DMS 273 treated with DMSO at 0.1 percent for 48 hours (cell line): ENCODE measurements around the gene LAMA5.

Source experiments
- DNase-seq: peaks from one replicate; lab custom pipeline; 2025; lab: John Stamatoyannopoulos, UW

The LAMA5 gene

GRCh38 chr20:62326559-62326958, 40.6 kb downstream of the LAMA5 start:
- no peak for DNase-seq

- no peak for DNase-seq
Measured at GRCh38 chr20:62325172-62325905, 41.8 kb downstream of the LAMA5 start.

- no peak for DNase-seq
Measured at GRCh38 chr20:62323980-62324906, 42.9 kb downstream of the LAMA5 start.

GRCh38 chr20:62323146-62323979, 43.7 kb downstream of the LAMA5 start:
- no peak for DNase-seq

GRCh38 chr20:62322492-62323041, 44.5 kb downstream of the LAMA5 start:
- DNase-seq = no peak

GRCh38 chr20:62321975-62322374, 45.1 kb downstream of the LAMA5 start:
- no peak for DNase-seq

GRCh38 chr20:62321521-62321948, 45.6 kb downstream of the LAMA5 start:
- no peak for DNase-seq

GRCh38 chr20:62320581-62321354, 46.3 kb downstream of the LAMA5 start:
- no peak for DNase-seq

- no peak for DNase-seq
Measured at GRCh38 chr20:62319346-62319909, 47.7 kb downstream of the LAMA5 start.

- no peak for DNase-seq
Measured at GRCh38 chr20:62318400-62319345, 48.4 kb downstream of the LAMA5 start.

GRCh38 chr20:62317167-62317655, 49.9 kb downstream of the LAMA5 start:
- no peak for DNase-seq

- no peak for DNase-seq
Measured at GRCh38 chr20:62316331-62317166, 50.6 kb downstream of the LAMA5 start.

GRCh38 chr20:62315773-62316172, 51.3 kb downstream of the LAMA5 start:
- DNase-seq = no peak

GRCh38 chr20:62314711-62315302, 52.3 kb downstream of the LAMA5 start:
- no peak for DNase-seq

GRCh38 chr20:62314339-62314638, 52.8 kb downstream of the LAMA5 start:
- no peak for DNase-seq

- no peak for DNase-seq
Measured at GRCh38 chr20:62313460-62314338, 53.4 kb downstream of the LAMA5 start.

- no peak for DNase-seq
Measured at GRCh38 chr20:62313021-62313420, 54.1 kb downstream of the LAMA5 start.
